Mammary epithelial cell (primary cell): ENCODE measurements around the gene ASMT.
A peak's percentile ranks its signal among the peaks of the same experiment; 100 is the strongest.

Experiments
- CTCF ChIP-seq, 2 donors: IDR thresholded peaks in 1 of 2; conservative IDR thresholded peaks in 1 of 2; 2 replicates each; pipeline ENCODE4 v1.5.1; 2011 to 2012; ENCODE audit warnings: inconsistent platforms in 2 of 2, low read length in 2 of 2, mild to moderate bottlenecking in 2 of 2, control low read depth in 1 of 2, low read depth in 1 of 2; ENCODE audit not compliant: insufficient read depth in 1 of 2; ENCODE audit errors: extremely low read depth in 1 of 2
- EZH2 ChIP-seq: IDR thresholded peaks from 2 replicates; pipeline ENCODE4 v1.6.1; 2012; ENCODE audit warnings: low read length, inconsistent platforms, borderline replicate concordance

- TF ChIP-seq CTCF (conservative IDR thresholded peaks at IDR 0.05 in 1 of 2, IDR thresholded peaks at IDR 0.05 in 1 of 2; ENCODE audit: extremely low read depth in 1 of 2, insufficient read depth in 1 of 2, low read depth in 1 of 2, low read length in 2 of 2) (peak in 1 of 2 donors; percentile 28), EZH2 (no peak)
These were observed 42.7 kb downstream of the ASMT start for GRCh38 chrX:1657367-1658070.
